ENCODE results near the gene BGN.

The BGN gene

GRCh38 chrX:153526042-153526441 lies 31.3 kb downstream of the BGN start:
- DNase-seq = no peak

- no peak for DNase-seq
Measured at GRCh38 chrX:153526801-153527200, 32.0 kb downstream of the BGN start.

- DNase-seq = no peak
Measured at GRCh38 chrX:153527208-153527607, 32.4 kb downstream of the BGN start.

- DNase-seq = peak in 6 of 56 donors; percentile 1 to 32 (median 12)
Measured at GRCh38 chrX:153530411-153531129, 35.8 kb downstream of the BGN start.

- DNase-seq = no peak
Measured at GRCh38 chrX:153533091-153533490, 38.3 kb downstream of the BGN start.

GRCh38 chrX:153537080-153537479 lies 42.3 kb downstream of the BGN start:
- no peak for DNase-seq

- DNase-seq = peak in 1 of 56 donors; percentile 2
Measured at GRCh38 chrX:153537526-153538295, 42.9 kb downstream of the BGN start.

- DNase-seq = peak in 20 of 56 donors; percentile 4 to 50 (median 21)
Measured at GRCh38 chrX:153538424-153538823, 43.6 kb downstream of the BGN start.

- peak in 47 of 56 donors; percentile 8 to 81 (median 44) for DNase-seq
Measured at GRCh38 chrX:153539171-153539978, 44.6 kb downstream of the BGN start.

- no peak for DNase-seq
Measured at GRCh38 chrX:153539979-153540358, 45.2 kb downstream of the BGN start.

- no peak for DNase-seq
Measured at GRCh38 chrX:153544727-153545126, 49.9 kb downstream of the BGN start.

- no peak for DNase-seq
Measured at GRCh38 chrX:153546386-153546785, 51.6 kb downstream of the BGN start.

GRCh38 chrX:153547195-153547594 lies 52.4 kb downstream of the BGN start:
- no peak for DNase-seq

- DNase-seq = no peak
Measured at GRCh38 chrX:153549231-153549630, 54.5 kb downstream of the BGN start.

- no peak for DNase-seq
Measured at GRCh38 chrX:153549807-153550206, 55.0 kb downstream of the BGN start.

GRCh38 chrX:153551135-153551534 lies 56.4 kb downstream of the BGN start:
- no peak for DNase-seq

GRCh38 chrX:153554519-153555167 lies 59.9 kb downstream of the BGN start:
- DNase-seq = peak in 53 of 56 donors; percentile 9 to 87 (median 64)

- DNase-seq = no peak
Measured at GRCh38 chrX:153556767-153557166, 62.0 kb downstream of the BGN start.

- peak in 21 of 56 donors; percentile 1 to 60 (median 14) for DNase-seq
Measured at GRCh38 chrX:153557618-153558355, 63.0 kb downstream of the BGN start.
